ENCODE data around the gene NEDD9.

Gene NEDD9

DNA sequence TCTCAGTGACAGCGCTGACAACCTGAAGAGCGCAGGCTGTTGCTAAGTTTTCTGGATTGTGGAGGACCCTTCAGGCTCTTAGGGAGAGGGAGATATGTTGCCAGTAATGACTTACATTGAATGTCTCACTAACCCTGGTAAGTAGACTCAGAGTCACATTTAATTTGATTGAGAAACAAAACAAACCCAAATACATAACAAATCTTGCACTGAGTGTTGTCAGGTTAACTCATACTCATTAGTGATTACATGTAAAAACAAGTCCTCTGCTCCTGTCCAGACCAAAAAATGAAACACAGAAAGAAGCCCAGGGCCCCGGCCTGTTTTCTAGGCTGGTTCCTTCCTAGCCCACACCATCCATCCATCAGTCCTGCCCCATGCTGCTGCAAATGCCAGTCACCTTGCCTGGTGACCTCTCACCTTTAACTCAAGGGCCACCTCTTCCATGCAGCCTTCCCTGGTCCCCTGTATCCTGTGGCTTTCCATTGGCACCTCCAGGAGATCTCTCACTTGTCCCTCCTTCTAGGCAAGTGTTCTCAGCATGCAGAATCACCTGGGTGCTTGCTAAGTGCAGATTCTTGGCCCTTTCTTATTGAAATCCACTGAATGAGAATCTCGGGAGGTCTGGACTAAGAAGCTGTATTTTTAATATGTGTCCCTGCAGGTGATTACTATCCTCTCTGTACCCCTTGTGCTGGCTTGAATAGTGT lies 86.2 kb downstream of the NEDD9 start:
- in situ Hi-C loops (cut with MboI; ENCODE audit: low sequenced_read_pairs) = loop anchor here (10.0 kb wide), 1 partner anchor 349 kb away; no protein-coding TSS in a partner anchor

DNA sequence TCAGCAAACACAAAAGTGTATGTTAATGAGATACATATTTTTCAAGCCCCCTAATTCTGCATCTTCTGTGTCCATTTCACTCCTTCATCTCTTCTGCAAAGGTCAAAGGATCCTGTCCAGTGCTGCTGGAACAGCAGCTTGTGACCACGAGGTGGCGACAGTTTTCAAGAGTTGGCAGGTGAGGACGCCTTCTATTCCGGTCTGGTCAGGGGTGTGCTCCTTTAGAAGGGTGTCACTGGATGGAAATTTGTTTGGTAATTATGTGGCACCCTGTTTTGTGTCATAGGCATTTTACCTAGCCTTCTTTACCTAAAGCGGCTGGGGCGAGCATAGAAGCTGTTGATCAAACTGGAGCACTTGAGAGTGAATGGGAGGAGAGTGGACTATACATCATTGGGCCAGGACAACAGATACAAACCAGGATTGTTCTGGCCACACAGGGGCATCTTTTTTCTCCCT lies 88.0 kb downstream of the NEDD9 start:
- in situ Hi-C loops (cut with MboI; ENCODE audit: low sequenced_read_pairs) = loop anchor here (10.0 kb wide), 1 partner anchor 350 kb away; no protein-coding TSS in a partner anchor

DNA sequence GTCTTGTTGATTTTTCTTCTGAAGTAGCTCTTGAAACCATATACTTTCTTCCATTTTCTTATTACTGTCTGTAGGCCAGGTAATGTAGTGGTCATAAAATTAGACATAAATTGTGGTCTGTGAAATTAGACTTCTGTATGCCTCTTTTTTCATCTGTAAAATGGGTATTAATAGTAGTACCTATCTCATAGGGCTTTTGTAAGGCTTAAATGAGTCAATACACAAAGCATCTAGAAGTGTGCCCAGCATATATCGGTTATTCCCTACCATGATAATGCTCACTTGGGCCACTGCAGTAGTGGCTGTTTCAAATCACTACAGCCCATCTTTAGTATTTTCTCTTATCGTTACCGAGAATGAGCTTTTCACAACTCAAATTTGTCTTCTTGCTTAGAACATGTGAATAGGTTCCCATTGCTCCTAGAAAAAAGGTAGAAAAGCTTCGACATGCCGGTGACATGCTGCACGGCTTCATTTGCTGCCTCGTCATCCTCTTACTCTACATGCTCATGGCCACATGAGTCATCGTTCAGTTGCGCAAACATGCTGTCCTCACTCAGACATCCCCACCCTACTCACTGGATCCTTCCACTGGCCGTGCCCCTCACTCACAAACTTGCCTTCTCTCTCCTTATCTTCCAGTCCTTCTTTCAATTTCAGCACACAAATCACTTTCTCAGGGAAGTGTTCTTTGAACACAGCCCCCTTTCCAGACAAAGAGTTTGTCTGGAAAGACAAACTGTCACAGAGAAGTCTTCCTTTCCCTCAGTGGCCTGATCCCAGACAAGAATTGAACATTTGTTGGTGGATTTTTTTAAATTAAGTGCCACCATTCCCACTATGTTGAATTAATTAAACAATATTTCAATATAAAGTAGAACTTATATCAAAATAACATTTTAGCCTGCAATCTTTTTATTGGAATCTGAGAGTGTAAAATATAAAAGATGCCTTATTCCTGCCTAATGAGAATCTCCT lies 88.8 kb downstream of the NEDD9 start:
- in situ Hi-C loops (cut with MboI; ENCODE audit: low sequenced_read_pairs) = loop anchor here (10.0 kb wide), 1 partner anchor 351 kb away; no protein-coding TSS in a partner anchor

DNA sequence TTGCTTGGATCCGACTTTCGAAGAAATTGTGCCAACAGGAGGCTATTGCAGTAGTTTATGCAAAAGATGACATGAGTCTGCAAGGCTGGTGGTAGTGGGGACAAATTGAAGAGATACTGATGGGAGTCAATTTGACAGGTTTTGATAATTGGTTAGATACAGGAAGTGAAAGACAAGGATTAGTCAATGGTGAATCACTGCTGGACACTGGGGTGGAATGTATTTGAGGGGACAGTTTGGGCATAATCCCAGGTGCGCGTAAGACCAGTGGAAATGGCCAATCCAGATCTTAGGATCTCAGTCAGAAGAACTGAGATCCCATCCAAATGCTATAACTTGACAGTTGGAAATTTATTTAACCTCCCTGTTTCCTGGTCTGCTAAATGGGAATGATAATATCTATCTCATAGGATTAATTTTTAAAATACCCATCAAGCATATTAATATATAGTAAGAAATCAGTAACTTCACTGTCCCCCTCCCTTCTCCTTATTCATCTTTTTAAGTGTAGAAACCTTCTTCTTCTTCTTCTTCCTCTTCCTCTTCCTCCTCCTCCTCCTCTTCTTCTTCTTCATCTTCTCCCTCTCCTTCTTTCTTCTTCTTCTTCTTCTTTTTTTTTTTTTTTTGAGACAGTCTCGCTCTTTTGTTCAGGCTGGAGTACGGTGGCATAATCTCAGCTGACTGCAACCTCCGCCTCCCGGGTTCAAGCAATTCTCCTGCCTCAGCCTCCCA lies 90.0 kb downstream of the NEDD9 start:
- in situ Hi-C loops (cut with MboI; ENCODE audit: low sequenced_read_pairs) = loop anchor here (10.0 kb wide), 1 partner anchor 352 kb away; no protein-coding TSS in a partner anchor

DNA sequence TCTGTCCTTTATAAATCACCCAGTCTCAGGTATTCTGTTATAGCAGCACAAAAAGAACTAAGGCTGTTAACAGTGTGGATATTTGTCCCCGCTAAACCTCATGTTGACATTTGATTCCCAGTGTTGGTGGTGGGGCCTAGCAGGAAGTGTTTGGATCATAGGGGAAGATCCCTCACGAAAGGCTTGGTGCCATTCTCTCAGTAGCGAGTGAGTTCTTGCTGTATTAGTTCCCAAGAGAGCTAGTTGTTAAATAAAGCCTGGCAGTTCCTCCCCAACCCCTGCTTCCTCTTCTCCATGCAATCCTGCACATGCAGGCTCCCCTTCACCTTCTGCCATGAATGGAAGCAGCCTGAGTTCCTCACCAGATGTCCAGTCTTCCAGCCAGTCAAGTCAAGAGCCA lies 91.2 kb downstream of the NEDD9 start:
- in situ Hi-C loops (cut with MboI; ENCODE audit: low sequenced_read_pairs) = loop anchor here (10.0 kb wide), 1 partner anchor 354 kb away; no protein-coding TSS in a partner anchor

DNA sequence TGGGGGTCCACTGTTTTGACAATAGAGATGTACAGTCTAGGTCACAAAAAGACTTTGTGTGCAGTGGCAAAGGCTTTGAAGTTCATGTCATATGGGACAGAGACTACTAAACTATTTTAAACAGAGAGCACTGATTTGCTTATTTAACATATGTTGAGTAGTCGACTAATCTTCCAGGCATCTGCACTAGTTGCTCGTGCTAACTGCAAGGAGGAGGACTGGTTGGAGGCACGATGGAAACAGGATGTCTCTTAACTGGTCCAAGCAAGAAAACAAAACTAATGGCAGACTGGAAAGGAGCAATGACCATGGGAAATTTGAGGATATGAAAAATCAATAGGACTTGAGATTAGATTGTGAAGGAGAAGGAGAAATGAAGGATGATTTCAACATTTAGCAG lies 92.4 kb downstream of the NEDD9 start:
- in situ Hi-C loops (cut with MboI; ENCODE audit: low sequenced_read_pairs) = loop anchor here (10.0 kb wide), 1 partner anchor 355 kb away; no protein-coding TSS in a partner anchor

DNA sequence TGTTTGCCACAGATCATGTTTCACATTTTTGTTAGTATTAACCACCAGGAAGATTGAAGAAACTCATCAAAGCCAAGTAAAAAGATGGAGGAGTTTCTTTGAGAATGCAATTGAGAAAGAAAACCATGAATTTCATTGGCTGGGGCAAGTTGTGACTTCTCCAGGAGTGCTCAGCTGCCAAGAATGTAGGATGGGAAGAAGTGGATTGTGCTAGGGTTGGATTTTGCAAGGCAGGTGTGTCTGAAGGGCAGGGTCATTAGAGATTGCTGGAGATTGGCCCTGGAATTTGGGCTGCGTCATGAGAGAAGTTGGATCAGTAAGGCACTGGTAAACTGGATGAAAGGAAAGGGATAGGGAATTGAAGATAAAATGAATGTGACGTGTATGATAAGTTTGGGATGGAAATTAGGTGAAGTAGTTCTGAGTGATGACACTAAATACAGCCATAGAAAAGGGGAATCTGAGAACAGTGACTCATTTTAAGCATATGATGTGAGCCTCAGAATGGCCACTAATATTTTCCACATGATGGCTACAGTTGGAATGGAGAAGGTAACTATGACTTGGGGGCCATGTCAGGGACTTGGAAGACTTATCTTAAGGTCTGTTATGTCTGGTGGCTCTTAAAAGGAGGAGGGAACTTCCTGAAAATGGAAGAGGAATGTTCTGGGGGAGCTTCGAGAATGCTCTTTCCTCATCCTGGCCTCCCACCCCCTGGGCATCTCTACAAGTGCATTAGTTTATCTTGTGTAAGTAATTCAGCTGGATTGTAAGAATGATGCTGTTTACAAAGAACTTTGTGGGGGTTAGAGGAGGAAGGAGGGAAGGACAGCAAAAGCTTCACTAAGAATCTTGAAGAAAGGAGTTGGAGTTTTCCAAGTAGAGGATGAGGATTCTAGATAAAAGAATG lies 93.2 kb downstream of the NEDD9 start:
- in situ Hi-C loops (cut with MboI; ENCODE audit: low sequenced_read_pairs) = no loop called here

DNA sequence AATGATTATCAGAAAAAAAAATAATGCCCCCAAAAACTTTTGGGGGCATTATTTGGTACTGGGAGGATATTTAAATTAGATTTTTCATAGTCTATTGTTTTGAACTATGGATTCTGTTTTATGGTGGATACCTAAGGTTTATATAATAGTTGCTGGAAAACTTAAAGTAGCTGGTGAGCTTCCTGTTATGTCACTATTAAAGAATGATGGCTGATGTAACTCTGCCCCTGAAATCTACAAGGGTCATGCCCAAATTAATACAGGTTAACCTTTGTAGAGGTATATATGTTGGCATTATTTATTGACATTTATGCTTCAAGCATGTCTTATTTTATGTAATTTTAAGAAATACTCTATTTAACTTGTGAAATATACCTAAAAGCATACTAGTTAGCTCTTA lies 95.7 kb downstream of the NEDD9 start:
- in situ Hi-C loops (cut with MboI; ENCODE audit: low sequenced_read_pairs) = no loop called here

All from HL-60/S4 treated with retinoic acid at 250 ng/mL for 4 days and 3 days (cell line).